Measurements from ENCODE around the gene TET1.

The TET1 gene

GRCh38 chr10:68720793-68721672, 160.9 kb downstream of the TET1 start, which contains the start of gene CCAR1:
Gene CCAR1 (plus strand): TSS chr10:68721239. CDS start chr10:68722505, 1,266 bp downstream.
- peak; percentile 93 for DNase-seq (ENCODE audit: extremely low spot score)
- POLR2A ChIA-PET = interaction anchor here (0.7 to 2.1 kb wide), 6 partner anchors 9 to 179 kb away, joined by 3 to 16 read pairs (median 3); partner anchors contain the start of genes DDX50 and TET1
- CTCF ChIA-PET = interaction anchor here (1.0 kb wide), 1 partner anchor 58 kb away, joined by 3 read pairs; no protein-coding TSS in a partner anchor
- TF ChIP-seq, protein P1, sequence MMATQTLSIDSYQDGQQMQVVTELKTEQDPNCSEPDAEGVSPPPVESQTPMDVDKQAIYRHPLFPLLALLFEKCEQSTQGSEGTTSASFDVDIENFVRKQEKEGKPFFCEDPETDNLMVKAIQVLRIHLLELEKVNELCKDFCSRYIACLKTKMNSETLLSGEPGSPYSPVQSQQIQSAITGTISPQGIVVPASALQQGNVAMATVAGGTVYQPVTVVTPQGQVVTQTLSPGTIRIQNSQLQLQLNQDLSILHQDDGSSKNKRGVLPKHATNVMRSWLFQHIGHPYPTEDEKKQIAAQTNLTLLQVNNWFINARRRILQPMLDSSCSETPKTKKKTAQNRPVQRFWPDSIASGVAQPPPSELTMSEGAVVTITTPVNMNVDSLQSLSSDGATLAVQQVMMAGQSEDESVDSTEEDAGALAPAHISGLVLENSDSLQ (IDR thresholded peaks at IDR 0.05) = no peak; the same call in 1 of the 2 replicates
- TF ChIP-seq ZNF384 (IDR thresholded peaks at IDR 0.05) = peak; percentile 91
- TF ChIP-seq L3MBTL2 (conservative IDR thresholded peaks at IDR 0.05) = peak; percentile 97
- TF ChIP-seq TARDBP (IDR thresholded peaks at IDR 0.05) = no peak
- TF ChIP-seq HDGF (IDR thresholded peaks at IDR 0.05; ENCODE audit: borderline replicate concordance) = peak; percentile 96
- TF ChIP-seq FOXM1 (IDR thresholded peaks at IDR 0.05; ENCODE audit: borderline replicate concordance) = no peak
- peak; percentile 70 for TF ChIP-seq NFRKB (IDR thresholded peaks at IDR 0.05)

DNA sequence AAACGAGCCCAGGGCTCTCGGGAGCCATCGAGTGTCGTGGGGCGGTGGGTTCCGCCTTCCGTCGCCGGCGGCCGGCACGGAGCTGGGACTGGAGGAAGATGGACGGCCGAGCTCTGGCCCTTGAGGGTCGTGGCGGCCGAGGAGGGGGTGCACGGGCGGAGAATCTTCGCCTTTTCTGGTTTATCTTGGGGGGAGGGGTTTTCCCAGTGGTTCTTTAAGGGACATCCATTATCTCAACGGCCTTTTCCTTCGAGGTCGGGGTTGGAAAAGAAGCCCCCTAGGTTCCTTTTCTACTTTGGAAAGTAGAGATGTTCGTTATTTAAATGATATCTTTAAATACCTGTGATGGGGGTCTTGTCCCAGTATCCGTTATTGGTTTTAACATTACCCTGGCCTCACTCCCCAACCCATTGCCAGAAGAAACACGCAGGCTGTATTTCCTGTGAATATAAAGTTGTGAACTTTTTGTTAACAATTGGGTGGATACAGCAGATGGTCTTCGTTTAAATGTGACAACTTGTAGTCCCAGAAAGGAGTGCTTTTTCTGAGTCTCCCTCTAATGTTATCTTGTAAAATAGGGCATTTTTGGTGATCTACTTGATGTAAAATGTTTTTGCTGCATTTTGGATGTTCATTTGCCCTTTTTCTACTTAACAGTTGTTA, 161.7 kb downstream of the TET1 start:
- POLR2A ChIA-PET = interaction anchor here (0.7 to 2.1 kb wide), 5 partner anchors 10 to 162 kb away, joined by 3 to 16 read pairs (median 3); partner anchors contain the start of gene TET1
- TF ChIP-seq ZNF384 (IDR thresholded peaks at IDR 0.05) = no peak
- no peak for TF ChIP-seq ARNT (IDR thresholded peaks at IDR 0.05)
- TF ChIP-seq BHLHE40 (IDR thresholded peaks at IDR 0.05; ENCODE audit: borderline replicate concordance) = no peak
- TF ChIP-seq SUZ12 (IDR thresholded peaks at IDR 0.05) = no peak
- TF ChIP-seq FOXA1 (IDR thresholded peaks at IDR 0.05) = no peak
- no peak for TF ChIP-seq LEF1 (IDR thresholded peaks at IDR 0.05; ENCODE audit: borderline replicate concordance)
- no peak for TF ChIP-seq HDGF (IDR thresholded peaks at IDR 0.05; ENCODE audit: borderline replicate concordance)
- TF ChIP-seq, protein P1 (IDR thresholded peaks at IDR 0.05) = no peak
- TF ChIP-seq NFRKB (IDR thresholded peaks at IDR 0.05) = no peak
- TF ChIP-seq L3MBTL2 (conservative IDR thresholded peaks at IDR 0.05) = no peak
- no peak for TF ChIP-seq TARDBP (IDR thresholded peaks at IDR 0.05)
- no peak for DNase-seq (ENCODE audit: extremely low spot score)
- CTCF ChIA-PET = interaction anchor here (1.0 kb wide), 1 partner anchor 58 kb away, joined by 3 read pairs; no protein-coding TSS in a partner anchor

- CTCF ChIA-PET = no interaction called here
- TF ChIP-seq LEF1 (IDR thresholded peaks at IDR 0.05; ENCODE audit: borderline replicate concordance) (no peak), FOXM1 (IDR thresholded peaks at IDR 0.05; ENCODE audit: borderline replicate concordance) (no peak), FOXK2 (IDR thresholded peaks at IDR 0.05) (no peak), FOXA1 (IDR thresholded peaks at IDR 0.05) (no peak), BHLHE40 (IDR thresholded peaks at IDR 0.05; ENCODE audit: borderline replicate concordance) (no peak), SP1 (IDR thresholded peaks at IDR 0.05) (no peak), NFRKB (IDR thresholded peaks at IDR 0.05) (no peak), ZNF384 (IDR thresholded peaks at IDR 0.05) (no peak), ELF4 (IDR thresholded peaks at IDR 0.05) (no peak), SUZ12 (IDR thresholded peaks at IDR 0.05) (no peak)
- DNase-seq (ENCODE audit: extremely low spot score) = no peak
- POLR2A ChIA-PET = no interaction called here
Measured at GRCh38 chr10:68725016-68725415, 164.9 kb downstream of the TET1 start.

- no peak for DNase-seq (ENCODE audit: extremely low spot score)
- ChIA-PET CTCF (no interaction called here), POLR2A (no interaction called here)
- TF ChIP-seq TARDBP (IDR thresholded peaks at IDR 0.05) (no peak), ARNT (IDR thresholded peaks at IDR 0.05) (no peak), BHLHE40 (IDR thresholded peaks at IDR 0.05; ENCODE audit: borderline replicate concordance) (no peak), ZNF384 (IDR thresholded peaks at IDR 0.05) (no peak), FOXM1 (IDR thresholded peaks at IDR 0.05; ENCODE audit: borderline replicate concordance) (no peak), L3MBTL2 (conservative IDR thresholded peaks at IDR 0.05) (no peak), CTBP1 (IDR thresholded peaks at IDR 0.05; ENCODE audit: borderline replicate concordance) (no peak), SUZ12 (IDR thresholded peaks at IDR 0.05) (no peak), HDGF (IDR thresholded peaks at IDR 0.05; ENCODE audit: borderline replicate concordance) (no peak), LEF1 (IDR thresholded peaks at IDR 0.05; ENCODE audit: borderline replicate concordance) (no peak), FOXK2 (IDR thresholded peaks at IDR 0.05) (no peak), FOXA1 (IDR thresholded peaks at IDR 0.05) (no peak), NFRKB (IDR thresholded peaks at IDR 0.05) (no peak)
- TF ChIP-seq, protein P1 (IDR thresholded peaks at IDR 0.05) = no peak
Measured at GRCh38 chr10:68727146-68727545, 167.0 kb downstream of the TET1 start.

DNA sequence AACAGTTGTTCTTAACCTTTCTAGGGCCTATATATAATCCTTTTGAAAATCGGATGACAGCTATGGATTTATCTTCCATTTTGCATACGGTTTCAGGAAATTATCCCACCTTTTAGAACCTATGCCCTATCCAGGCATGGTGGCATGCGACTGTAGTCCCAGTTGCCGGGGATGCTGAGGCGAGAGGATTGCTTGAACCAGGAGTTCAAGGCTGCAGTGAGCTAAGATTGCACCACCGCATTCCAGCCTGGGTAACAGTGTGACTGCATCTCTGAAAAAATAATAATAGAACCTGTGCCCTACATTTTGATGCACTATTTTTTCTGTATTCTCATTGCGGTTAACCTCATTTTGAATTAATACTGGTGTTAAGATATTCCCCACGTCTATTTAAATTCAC, 172.5 kb downstream of the TET1 start:
- TF ChIP-seq ZNF384 (IDR thresholded peaks at IDR 0.05) (no peak), L3MBTL2 (conservative IDR thresholded peaks at IDR 0.05) (no peak), LEF1 (IDR thresholded peaks at IDR 0.05; ENCODE audit: borderline replicate concordance) (no peak), TARDBP (IDR thresholded peaks at IDR 0.05) (no peak), CTBP1 (IDR thresholded peaks at IDR 0.05; ENCODE audit: borderline replicate concordance) (no peak), FOXM1 (IDR thresholded peaks at IDR 0.05; ENCODE audit: borderline replicate concordance) (no peak), SP1 (IDR thresholded peaks at IDR 0.05) (no peak), SUZ12 (IDR thresholded peaks at IDR 0.05) (no peak), FOXA1 (IDR thresholded peaks at IDR 0.05) (no peak), BHLHE40 (IDR thresholded peaks at IDR 0.05; ENCODE audit: borderline replicate concordance) (no peak)
- TF ChIP-seq, protein P1 (IDR thresholded peaks at IDR 0.05) = no peak
- ChIA-PET CTCF (no interaction called here), POLR2A (no interaction called here)
- DNase-seq (ENCODE audit: extremely low spot score) = no peak

Measured in HEK293T (cell line).